ENCODE results near the gene APP. TPM values are rescaled to one million over a fixed set of nuclear protein-coding genes. Genes with fewer than 3 reads are reported as not detected.
"Not testable (repeated sequence)": the region's sequence is repeated elsewhere in the genome, so short reads cannot be mapped to it uniquely, and the experiment has no call there.

APP gene
- total RNA-seq, 2 experiments from 2014 or later = 60.6 to 61.1 TPM

- H3K27me3 Mint-ChIP-seq (ENCODE audit: low read depth) = no peaks in the 10 kb centered on the region
- no peaks in the 10 kb centered on the region for H3K9me3 Mint-ChIP-seq
- CTCF ChIA-PET = no interaction called here
- H3K4me1 Mint-ChIP-seq (ENCODE audit: low read depth) = peaks cover 16% of the 10 kb centered on the region
- H3K4me3 Mint-ChIP-seq = no peak overlapping the region
- intact Hi-C loops (cut with micrococcal nuclease) = no loop called here
- no peak for DNase-seq
- peaks cover 18% of the 10 kb centered on the region for H3K36me3 Mint-ChIP-seq (ENCODE audit: low read depth)
- H3K27ac Mint-ChIP-seq = no peak overlapping the region
These were observed 83.2 kb downstream of the APP start for GRCh38 chr21:26087223-26087918.

GRCh38 chr21:26085882-26086281, 84.7 kb downstream of the APP start:
- H3K27ac Mint-ChIP-seq = no peak overlapping the region
- no peak for DNase-seq
- H3K4me1 Mint-ChIP-seq (ENCODE audit: low read depth) = peaks cover 16% of the 10 kb centered on the region
- H3K9me3 Mint-ChIP-seq = no peaks in the 10 kb centered on the region
- peaks cover 14% of the 10 kb centered on the region for H3K36me3 Mint-ChIP-seq (ENCODE audit: low read depth)
- intact Hi-C loops (cut with micrococcal nuclease) = no loop called here
- H3K4me3 Mint-ChIP-seq = no peak overlapping the region
- no peaks in the 10 kb centered on the region for H3K27me3 Mint-ChIP-seq (ENCODE audit: low read depth)
- CTCF ChIA-PET = no interaction called here

DNA sequence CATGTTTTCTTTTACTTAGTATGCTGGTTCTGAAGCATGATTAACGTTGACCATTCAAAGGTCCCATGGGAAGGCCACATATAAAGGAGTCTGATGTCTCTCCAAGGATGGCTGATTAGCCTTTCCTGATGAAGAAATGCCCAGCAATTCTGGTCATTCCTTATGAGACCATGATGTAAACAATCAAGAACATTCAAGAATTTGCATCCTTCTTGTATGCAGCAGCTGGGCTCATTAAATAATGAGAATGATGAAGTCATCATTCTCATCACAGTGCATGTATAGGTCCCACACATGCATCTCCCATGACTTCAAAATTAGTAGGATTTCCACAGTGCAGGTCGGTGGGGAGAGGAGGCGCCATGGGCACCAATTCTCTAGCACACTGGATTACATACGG, 85.4 kb downstream of the APP start:
- no peak for DNase-seq
- Mint-ChIP-seq H3K9me3 (no peaks in the 10 kb centered on the region), H3K4me1 (ENCODE audit: low read depth) (peaks cover 16% of the 10 kb centered on the region), H3K4me3 (no peak overlapping the region), H3K27ac (no peak overlapping the region), H3K27me3 (ENCODE audit: low read depth) (no peaks in the 10 kb centered on the region), H3K36me3 (ENCODE audit: low read depth) (peaks cover 14% of the 10 kb centered on the region)
- CTCF ChIA-PET = no interaction called here
- intact Hi-C loops (cut with micrococcal nuclease) = no loop called here

DNA sequence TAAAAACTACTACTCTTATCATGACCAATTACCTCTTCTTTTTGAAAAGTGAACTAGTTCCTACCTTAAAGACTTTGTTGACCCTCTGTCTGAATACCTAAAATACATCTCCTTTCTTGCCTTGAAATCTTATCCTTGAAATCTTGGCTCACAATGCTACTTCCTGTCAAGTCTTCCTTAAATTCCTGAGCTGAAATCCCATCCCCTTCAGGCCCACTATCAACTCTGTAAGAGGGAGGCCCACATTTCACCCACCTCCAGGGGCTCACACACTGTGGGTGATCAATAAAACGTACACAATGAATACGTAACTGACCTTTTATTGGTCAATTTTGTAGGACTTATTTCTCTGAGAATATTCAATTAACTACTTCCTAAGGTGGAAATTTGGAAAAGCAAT, 88.0 kb downstream of the APP start:
- Mint-ChIP-seq H3K27me3 (ENCODE audit: low read depth) (no peaks in the 10 kb centered on the region), H3K36me3 (ENCODE audit: low read depth) (peaks cover 5% of the 10 kb centered on the region), H3K4me1 (ENCODE audit: low read depth) (peaks cover 13% of the 10 kb centered on the region), H3K9me3 (no peaks in the 10 kb centered on the region), H3K4me3 (no peak overlapping the region), H3K27ac (no peak overlapping the region)
- no peak for DNase-seq
- intact Hi-C loops (cut with micrococcal nuclease) = no loop called here
- CTCF ChIA-PET = no interaction called here

- CTCF ChIA-PET; H3K9me3 Mint-ChIP-seq; intact Hi-C loops (cut with micrococcal nuclease); H3K36me3 Mint-ChIP-seq (ENCODE audit: low read depth); H3K27ac Mint-ChIP-seq; H3K27me3 Mint-ChIP-seq (ENCODE audit: low read depth); H3K4me3 Mint-ChIP-seq; H3K4me1 Mint-ChIP-seq (ENCODE audit: low read depth); DNase-seq: not testable (repeated sequence)
These were observed 89.3 kb downstream of the APP start for GRCh38 chr21:26081175-26081760.

GRCh38 chr21:26080211-26080610, 90.4 kb downstream of the APP start:
- Mint-ChIP-seq H3K36me3 (ENCODE audit: low read depth) (peaks cover 7% of the 10 kb centered on the region), H3K4me1 (ENCODE audit: low read depth) (peaks cover 7% of the 10 kb centered on the region), H3K9me3 (no peaks in the 10 kb centered on the region), H3K27me3 (ENCODE audit: low read depth) (no peaks in the 10 kb centered on the region), H3K4me3 (no peak overlapping the region), H3K27ac (no peak overlapping the region)
- CTCF ChIA-PET = no interaction called here
- DNase-seq = no peak
- intact Hi-C loops (cut with micrococcal nuclease) = no loop called here

- CTCF ChIA-PET = no interaction called here
- no peak overlapping the region for H3K27ac Mint-ChIP-seq
- intact Hi-C loops (cut with micrococcal nuclease) = no loop called here
- no peak for DNase-seq
- no peak overlapping the region for H3K4me3 Mint-ChIP-seq
- H3K36me3 Mint-ChIP-seq (ENCODE audit: low read depth) = peaks cover 4% of the 10 kb centered on the region
- no peaks in the 10 kb centered on the region for H3K9me3 Mint-ChIP-seq
- peaks cover 7% of the 10 kb centered on the region for H3K4me1 Mint-ChIP-seq (ENCODE audit: low read depth)
- H3K27me3 Mint-ChIP-seq (ENCODE audit: low read depth) = no peaks in the 10 kb centered on the region
These were observed 91.2 kb downstream of the APP start for GRCh38 chr21:26079366-26079765.

- H3K27me3 Mint-ChIP-seq (ENCODE audit: low read depth) = no peaks in the 10 kb centered on the region
- no peak for DNase-seq
- H3K9me3 Mint-ChIP-seq = no peaks in the 10 kb centered on the region
- peaks cover 3% of the 10 kb centered on the region for H3K36me3 Mint-ChIP-seq (ENCODE audit: low read depth)
- H3K4me3 Mint-ChIP-seq = no peak overlapping the region
- intact Hi-C loops (cut with micrococcal nuclease) = no loop called here
- H3K4me1 Mint-ChIP-seq (ENCODE audit: low read depth) = no peaks in the 10 kb centered on the region
- CTCF ChIA-PET = no interaction called here
- H3K27ac Mint-ChIP-seq = no peak overlapping the region
These were observed 93.0 kb downstream of the APP start for GRCh38 chr21:26077521-26077920.

DNA sequence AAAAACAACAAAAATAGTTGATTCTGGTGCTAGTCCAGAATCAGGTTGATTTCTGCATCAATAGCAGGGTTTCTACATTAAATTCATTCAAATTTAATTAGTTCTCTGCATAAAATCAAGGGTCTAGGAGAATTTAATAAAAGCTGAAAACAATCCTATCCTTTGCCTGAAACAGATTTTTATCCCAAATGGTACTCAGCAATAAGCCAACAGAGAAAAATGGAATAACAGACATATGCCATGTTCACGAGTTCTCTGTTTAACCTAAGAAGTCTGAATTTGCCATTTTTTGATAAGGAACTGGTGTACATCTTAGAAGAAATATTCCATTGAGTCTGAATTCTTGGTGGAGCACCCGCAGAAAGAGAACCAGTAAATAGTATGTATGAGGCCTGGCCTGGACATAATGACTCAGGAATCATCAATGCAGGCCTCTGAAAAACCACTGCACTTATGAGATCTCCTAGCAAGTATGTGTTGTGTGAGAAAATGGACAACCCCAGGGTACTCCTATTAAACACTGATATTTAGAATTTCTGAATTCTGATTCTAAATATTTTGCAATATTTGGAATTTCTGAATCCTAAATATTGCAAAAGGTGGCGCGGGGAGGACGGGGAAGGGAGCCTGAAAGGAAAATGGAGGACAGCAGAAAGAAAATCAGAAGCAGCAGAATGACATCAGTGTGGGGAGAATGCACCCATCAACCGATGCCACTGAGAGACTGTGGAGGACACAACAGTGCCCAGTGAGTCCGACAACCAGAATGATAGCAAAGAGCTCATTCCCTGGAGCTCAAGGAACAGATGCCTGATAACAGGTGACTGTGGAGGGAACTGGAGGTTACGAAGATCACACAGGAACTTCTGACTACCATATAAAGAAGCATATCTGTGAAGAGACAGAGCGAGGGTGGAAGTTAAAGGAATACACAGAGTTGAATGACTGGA, 97.6 kb downstream of the APP start:
- no peak for DNase-seq
- no peak overlapping the region for H3K27ac Mint-ChIP-seq
- peaks cover 38% of the 10 kb centered on the region for H3K4me1 Mint-ChIP-seq (ENCODE audit: low read depth)
- CTCF ChIA-PET = no interaction called here
- intact Hi-C loops (cut with micrococcal nuclease) = loop anchor here (5.0 kb wide), 2 partner anchors 106 to 176 kb away; no protein-coding TSS in a partner anchor
- H3K27me3 Mint-ChIP-seq (ENCODE audit: low read depth) = no peaks in the 10 kb centered on the region
- H3K36me3 Mint-ChIP-seq (ENCODE audit: low read depth) = peaks cover 2% of the 10 kb centered on the region
- no peaks in the 10 kb centered on the region for H3K9me3 Mint-ChIP-seq
- H3K4me3 Mint-ChIP-seq = no peak overlapping the region

DNA sequence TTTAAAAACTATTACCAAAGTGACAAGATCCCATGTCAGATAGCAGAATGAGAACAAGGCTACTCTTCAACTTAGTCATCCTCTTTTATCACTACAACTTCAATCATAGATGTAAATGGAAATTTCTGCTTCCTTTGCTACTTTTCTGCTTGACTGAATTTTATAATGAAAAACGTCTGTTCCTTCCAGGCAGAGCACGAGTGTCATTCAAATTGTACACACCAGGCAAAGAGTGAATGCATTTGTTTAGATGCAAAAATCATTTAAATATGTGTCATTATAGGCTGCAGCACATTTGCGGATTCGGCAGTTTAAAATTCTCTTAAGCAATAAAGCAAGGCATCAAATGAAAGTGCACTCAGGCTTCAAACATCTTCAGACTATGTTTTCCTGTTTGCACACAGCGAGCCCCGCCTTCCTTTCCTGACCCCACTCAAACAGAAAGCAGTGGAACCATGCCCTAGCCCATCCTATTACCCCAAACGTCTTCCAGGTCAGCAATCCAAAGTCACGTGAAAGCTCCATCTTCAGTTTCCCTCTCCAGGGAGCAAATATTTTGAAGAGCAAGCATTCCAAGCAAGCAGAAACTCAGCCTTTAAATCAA, 99.6 kb downstream of the APP start:
- peak overlapping the region; percentile 69 for H3K4me3 Mint-ChIP-seq

DNA sequence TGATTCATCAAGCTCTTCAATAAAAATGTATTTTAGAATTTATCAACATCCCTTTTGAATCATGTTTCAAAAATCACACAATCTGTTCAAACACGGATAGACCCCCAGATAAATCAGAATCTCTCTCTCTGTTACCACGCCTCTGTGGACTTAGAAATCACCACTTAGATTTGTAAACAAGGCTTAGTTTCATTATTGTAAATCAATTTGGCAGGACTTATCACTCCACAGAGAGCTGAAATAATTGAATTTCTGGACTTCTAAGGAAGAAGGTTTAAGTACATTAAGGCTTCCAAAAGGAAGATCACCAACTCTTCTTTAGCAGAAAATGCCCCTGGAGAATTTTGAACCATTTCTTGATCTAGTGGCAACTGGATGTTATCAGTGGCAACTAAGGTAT, 100.4 kb downstream of the APP start:
- Mint-ChIP-seq H3K9me3 (no peaks in the 10 kb centered on the region), H3K27ac (peak overlapping the region; percentile 70), H3K27me3 (ENCODE audit: low read depth) (no peaks in the 10 kb centered on the region), H3K36me3 (ENCODE audit: low read depth) (no peaks in the 10 kb centered on the region), H3K4me1 (ENCODE audit: low read depth) (peaks cover 57% of the 10 kb centered on the region), H3K4me3 (no peak overlapping the region)
- intact Hi-C loops (cut with micrococcal nuclease) = loop anchor here (1.0 to 5.0 kb wide), 3 partner anchors 99 to 173 kb away; no protein-coding TSS in a partner anchor
- no peak for DNase-seq
- CTCF ChIA-PET = no interaction called here

More for the DNA sequence above, 99.6 kb downstream of the APP start:
- CTCF ChIA-PET = no interaction called here
- H3K9me3 Mint-ChIP-seq = no peaks in the 10 kb centered on the region
- no peaks in the 10 kb centered on the region for H3K36me3 Mint-ChIP-seq (ENCODE audit: low read depth)
- intact Hi-C loops (cut with micrococcal nuclease) = loop anchor here (1.0 to 5.0 kb wide), 3 partner anchors 98 to 174 kb away; no protein-coding TSS in a partner anchor
- peaks cover 52% of the 10 kb centered on the region for H3K4me1 Mint-ChIP-seq (ENCODE audit: low read depth)
- no peaks in the 10 kb centered on the region for H3K27me3 Mint-ChIP-seq (ENCODE audit: low read depth)
- H3K27ac Mint-ChIP-seq = peak overlapping the region; percentile 70
- peak; percentile 52 for DNase-seq

DNA sequence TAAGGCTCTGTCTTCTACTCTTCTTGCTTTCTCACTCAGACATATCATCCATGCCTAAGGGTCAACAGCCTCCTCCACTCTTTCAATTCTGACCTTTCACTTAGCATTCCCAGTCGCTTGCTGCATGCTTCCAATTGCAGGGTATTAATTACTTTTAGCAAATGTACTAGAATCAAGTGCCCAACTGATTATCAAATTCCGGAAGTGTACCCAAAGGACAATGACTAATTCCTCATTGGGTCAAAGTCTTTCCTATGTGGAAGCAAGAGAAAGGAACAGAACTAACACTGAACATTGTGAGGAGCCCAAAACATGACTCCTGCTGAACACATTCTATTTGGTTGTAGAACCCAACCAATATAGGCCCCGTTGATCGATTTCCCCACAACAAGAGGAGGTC, 101.8 kb downstream of the APP start:
- intact Hi-C loops (cut with micrococcal nuclease) = no loop called here
- peaks cover 57% of the 10 kb centered on the region for H3K4me1 Mint-ChIP-seq (ENCODE audit: low read depth)
- H3K4me3 Mint-ChIP-seq = no peak overlapping the region
- no peaks in the 10 kb centered on the region for H3K9me3 Mint-ChIP-seq
- no peaks in the 10 kb centered on the region for H3K27me3 Mint-ChIP-seq (ENCODE audit: low read depth)
- DNase-seq = no peak
- CTCF ChIA-PET = no interaction called here
- no peak overlapping the region for H3K27ac Mint-ChIP-seq
- no peaks in the 10 kb centered on the region for H3K36me3 Mint-ChIP-seq (ENCODE audit: low read depth)
